NT2/D1 (cell line): ENCODE measurements around the gene CYP2B6.
"Not testable (repeated sequence)": the region's sequence is repeated elsewhere in the genome, so short reads cannot be mapped to it uniquely, and the experiment has no call there.

Experiments used
- DNase-seq: peaks from one replicate; pipeline ENCODE4 v3.0.0-alpha.2; 2011; ENCODE audit warnings: low read depth, low spot score
- H3K27me3 ChIP-seq: 2 replicates; pipeline ENCODE4 v1.6.0; 2011; ENCODE audit warnings: mild to moderate bottlenecking; ENCODE audit not compliant: insufficient read length, insufficient read depth
- H3K36me3 ChIP-seq: 2 replicates; pipeline ENCODE4 v1.6.1; 2011; ENCODE audit warnings: mild to moderate bottlenecking, low read length, mixed read lengths; ENCODE audit not compliant: insufficient read depth, insufficient read length
- H3K4me1 ChIP-seq: 2 replicates; pipeline ENCODE4 v1.5.1; 2011; ENCODE audit not compliant: insufficient read depth, insufficient read length
- H3K4me3 ChIP-seq: 2 replicates; pipeline ENCODE4 v1.5.1; 2011; ENCODE audit warnings: low read depth; ENCODE audit not compliant: insufficient read length
- H3K9ac ChIP-seq: 2 replicates; pipeline ENCODE4 v1.6.0; 2011; ENCODE audit warnings: low read depth; ENCODE audit not compliant: insufficient read length
- H3K9me3 ChIP-seq: 2 replicates; pipeline ENCODE4 v1.5.1; 2011; ENCODE audit warnings: mild to moderate bottlenecking, low read length; ENCODE audit not compliant: insufficient read depth
- SUZ12 ChIP-seq: IDR thresholded peaks from 2 replicates; pipeline ENCODE4 v1.6.1; 2011; ENCODE audit not compliant: insufficient read length, insufficient read depth; ENCODE audit errors: extremely low read depth
- YY1 ChIP-seq: IDR thresholded peaks from 2 replicates; pipeline ENCODE4 v1.6.1; 2011; ENCODE audit not compliant: insufficient read length, insufficient read depth
- ZNF274 ChIP-seq: IDR thresholded peaks from 2 replicates; pipeline ENCODE4 v1.6.1; 2011; ENCODE audit warnings: mild to moderate bottlenecking, low read depth, low read length

CYP2B6 gene

DNA sequence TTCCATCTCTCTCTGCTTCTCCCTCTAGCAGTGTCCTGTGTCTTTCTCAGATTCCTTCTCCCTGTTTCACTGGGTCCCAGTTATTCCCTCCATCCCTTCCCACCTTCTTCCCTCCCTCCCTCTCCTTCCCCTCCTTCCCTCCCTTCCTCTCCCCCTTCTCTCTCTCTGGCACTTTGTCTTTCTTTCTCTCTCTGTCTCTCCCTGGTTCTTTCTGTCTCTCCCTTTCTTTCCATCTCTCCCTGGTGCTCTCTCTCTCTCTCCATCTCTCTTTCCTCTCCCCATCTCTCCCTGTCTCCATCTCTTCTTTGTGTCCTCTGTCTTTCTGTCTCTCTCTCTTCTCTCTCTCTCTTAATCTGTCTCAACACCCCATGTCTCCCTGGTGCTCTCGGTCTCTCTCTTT lies 31.7 kb upstream of the CYP2B6 start:
- TF ChIP-seq YY1 (no peak), SUZ12 (no peak), ZNF274 (no peak)
- Histone ChIP-seq H3K9me3 (peaks cover 19% of the 10 kb centered on the region), H3K4me3 (no peak overlapping the region), H3K9ac (no peak overlapping the region), H3K36me3 (no peaks in the 10 kb centered on the region), H3K4me1 (no peaks in the 10 kb centered on the region), H3K27me3 (peaks cover 6% of the 10 kb centered on the region)
- no peak for DNase-seq

GRCh38 chr19:40960062-40960685 lies 30.9 kb upstream of the CYP2B6 start:
- Histone ChIP-seq H3K4me3 (no peak overlapping the region), H3K27me3 (peaks cover 6% of the 10 kb centered on the region), H3K9me3 (peaks cover 10% of the 10 kb centered on the region; the same call in 1 of the 2 replicates), H3K4me1 (no peaks in the 10 kb centered on the region), H3K36me3 (no peaks in the 10 kb centered on the region), H3K9ac (no peak overlapping the region)
- TF ChIP-seq YY1 (no peak), ZNF274 (no peak), SUZ12 (no peak)
- DNase-seq: no peak

DNA sequence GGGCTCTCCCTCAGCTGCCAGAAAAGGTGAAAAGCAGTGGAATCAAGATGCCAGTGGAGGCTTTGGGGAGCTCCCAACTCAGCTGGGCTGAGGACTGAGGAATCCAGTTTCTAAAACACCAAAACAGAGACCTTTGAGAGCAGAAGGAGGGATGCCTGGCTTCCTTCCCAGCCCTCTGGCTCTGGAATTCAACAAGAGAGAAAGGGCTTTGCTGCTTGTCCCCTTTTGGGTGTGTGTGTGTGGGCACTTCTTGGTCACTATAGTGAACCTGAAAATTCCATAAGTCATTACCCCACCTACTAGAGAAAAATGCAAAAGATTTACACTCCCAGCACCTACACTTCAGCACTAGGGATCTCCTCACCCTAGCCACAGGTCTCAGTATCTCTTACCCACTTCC lies 30.3 kb upstream of the CYP2B6 start:
- DNase-seq: no peak
- Histone ChIP-seq H3K9ac (no peak overlapping the region), H3K9me3 (peaks cover 4% of the 10 kb centered on the region; the same call in 1 of the 2 replicates), H3K27me3 (peaks cover 6% of the 10 kb centered on the region), H3K4me3 (no peak overlapping the region), H3K36me3 (no peaks in the 10 kb centered on the region), H3K4me1 (no peaks in the 10 kb centered on the region)
- TF ChIP-seq YY1 (no peak), SUZ12 (no peak), ZNF274 (no peak)

- H3K4me3 ChIP-seq: no peak overlapping the region
- peaks cover 6% of the 10 kb centered on the region for H3K27me3 ChIP-seq
- TF ChIP-seq ZNF274 (no peak), YY1 (no peak), SUZ12 (no peak)
- DNase-seq: no peak
- H3K36me3 ChIP-seq: no peaks in the 10 kb centered on the region
- H3K9me3 ChIP-seq: no peaks in the 10 kb centered on the region; the same call in 1 of the 2 replicates
- no peak overlapping the region for H3K9ac ChIP-seq
- no peaks in the 10 kb centered on the region for H3K4me1 ChIP-seq
These were observed 28.6 kb upstream of the CYP2B6 start for GRCh38 chr19:40962460-40962961.

- not testable (repeated sequence) for DNase-seq, H3K9ac ChIP-seq, H3K36me3 ChIP-seq, H3K9me3 ChIP-seq, H3K4me1 ChIP-seq, H3K4me3 ChIP-seq, H3K27me3 ChIP-seq
These were observed 26.7 kb upstream of the CYP2B6 start for GRCh38 chr19:40964361-40964760.

DNA sequence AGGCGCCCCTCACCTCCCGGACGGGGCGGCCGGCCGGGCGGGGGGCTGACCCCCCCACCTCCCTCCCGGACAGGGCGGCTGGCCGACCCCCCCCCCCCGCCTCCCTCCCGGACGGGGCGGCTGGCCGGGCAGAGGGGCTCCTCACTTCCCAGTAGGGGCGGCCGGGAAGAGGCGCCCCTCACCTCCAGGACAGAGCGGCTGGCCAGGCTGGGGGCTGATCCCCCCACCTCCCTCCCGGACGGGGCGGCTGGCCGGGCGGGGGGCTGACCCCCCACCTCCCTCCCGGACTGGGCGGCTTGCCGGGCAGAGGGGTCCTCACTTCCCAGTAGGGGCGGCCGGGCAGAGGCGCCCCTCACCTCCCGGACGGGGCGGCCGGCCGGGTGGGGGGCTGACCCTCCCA lies 25.7 kb upstream of the CYP2B6 start:
- DNase-seq, H3K27me3 ChIP-seq, H3K4me1 ChIP-seq, H3K9me3 ChIP-seq, H3K4me3 ChIP-seq, H3K9ac ChIP-seq, H3K36me3 ChIP-seq: not testable (repeated sequence)

- DNase-seq, H3K36me3 ChIP-seq, H3K27me3 ChIP-seq, H3K9ac ChIP-seq, H3K9me3 ChIP-seq, H3K4me1 ChIP-seq, H3K4me3 ChIP-seq: not testable (repeated sequence)
These were observed 24.5 kb upstream of the CYP2B6 start for GRCh38 chr19:40966591-40966990.

DNA sequence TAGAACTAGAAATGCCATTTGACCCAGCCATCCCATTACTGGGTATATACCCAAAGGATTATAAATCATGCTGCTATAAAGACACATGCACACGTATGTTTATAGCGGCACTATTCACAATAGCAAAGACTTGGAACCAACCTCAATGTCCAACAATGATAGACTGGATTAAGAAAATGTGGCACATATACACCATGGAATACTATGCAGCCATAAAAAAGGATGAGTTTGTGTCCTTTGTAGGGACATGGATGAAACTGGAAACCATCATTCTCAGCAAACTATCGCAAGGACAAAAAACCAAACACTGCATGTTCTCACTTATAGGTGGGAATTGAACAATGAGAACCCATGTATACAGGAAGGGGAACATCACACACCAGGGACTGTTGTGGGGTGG lies 23.0 kb upstream of the CYP2B6 start:
- H3K9ac ChIP-seq, H3K4me1 ChIP-seq, H3K4me3 ChIP-seq, H3K36me3 ChIP-seq, DNase-seq, H3K27me3 ChIP-seq: not testable (repeated sequence)
- H3K9me3 ChIP-seq: peaks cover 16% of the 10 kb centered on the region; the same call in 1 of the 2 replicates

DNA sequence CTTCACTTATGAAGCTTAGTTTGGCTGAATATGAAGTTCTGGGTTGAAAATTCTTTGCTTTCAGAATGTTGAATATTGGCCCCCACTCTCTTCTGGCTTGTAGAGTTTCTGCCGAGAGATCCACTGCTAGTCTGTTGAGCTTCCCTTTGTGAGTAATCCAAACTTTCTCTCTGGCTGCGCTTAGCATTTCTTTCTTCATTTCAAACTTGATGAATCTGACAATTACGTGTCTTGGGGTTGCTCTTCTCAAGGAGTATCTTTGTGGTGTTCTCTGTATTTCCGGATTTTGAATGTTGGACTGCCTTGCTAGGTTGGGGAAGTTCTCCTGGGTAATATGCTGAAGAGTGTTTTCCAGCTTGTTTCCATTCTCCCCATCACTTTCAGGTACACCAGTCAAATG lies 21.4 kb upstream of the CYP2B6 start:
- H3K36me3 ChIP-seq, H3K4me1 ChIP-seq, DNase-seq, H3K27me3 ChIP-seq, H3K4me3 ChIP-seq, H3K9ac ChIP-seq: not testable (repeated sequence)
- peaks cover 16% of the 10 kb centered on the region; the same call in 1 of the 2 replicates for H3K9me3 ChIP-seq

GRCh38 chr19:40970396-40971345 lies 20.4 kb upstream of the CYP2B6 start:
- not testable (repeated sequence) for H3K9ac ChIP-seq

More at GRCh38 chr19:40970396-40971345, 20.4 kb upstream of the CYP2B6 start:
- H3K36me3 ChIP-seq, DNase-seq, H3K4me3 ChIP-seq, H3K27me3 ChIP-seq, H3K4me1 ChIP-seq: not testable (repeated sequence)
- peaks cover 16% of the 10 kb centered on the region; the same call in 1 of the 2 replicates for H3K9me3 ChIP-seq
